ENCODE results near the gene DERA. TPM values are rescaled to one million over a fixed set of nuclear protein-coding genes. Genes with fewer than 3 reads are reported as not detected.
"Not testable (repeated sequence)": the region's sequence is repeated elsewhere in the genome, so short reads cannot be mapped to it uniquely, and the experiment has no call there.

The DERA gene
- total RNA-seq, 1 donor from 2014 or later = 52.6 TPM

GRCh38 chr12:16006752-16007151 lies 95.6 kb downstream of the DERA start:
- no peak for DNase-seq (ENCODE audit: low read depth)
- H3K4me3 ChIP-seq (ENCODE audit: low read depth, low read length) = no peak overlapping the region
- TF ChIP-seq CTCF (conservative IDR thresholded peaks at IDR 0.05; ENCODE audit: low read depth, low read length) = no peak

- TF ChIP-seq CTCF (conservative IDR thresholded peaks at IDR 0.05; ENCODE audit: low read depth, low read length) = no peak
- no peak for DNase-seq (ENCODE audit: low read depth)
- H3K4me3 ChIP-seq (ENCODE audit: low read depth, low read length) = no peak overlapping the region
Observed at GRCh38 chr12:16008421-16008824, 97.3 kb downstream of the DERA start.

- TF ChIP-seq CTCF (conservative IDR thresholded peaks at IDR 0.05; ENCODE audit: low read depth, low read length) = no peak
- DNase-seq (ENCODE audit: low read depth) = no peak
- H3K4me3 ChIP-seq (ENCODE audit: low read depth, low read length) = no peak overlapping the region
Observed at GRCh38 chr12:16012117-16012516, 101.0 kb downstream of the DERA start.

GRCh38 chr12:16013722-16014121 lies 102.6 kb downstream of the DERA start:
- not testable (repeated sequence) for DNase-seq (ENCODE audit: low read depth); H3K4me3 ChIP-seq (ENCODE audit: low read depth, low read length)

- H3K4me3 ChIP-seq (ENCODE audit: low read depth, low read length); DNase-seq (ENCODE audit: low read depth): not testable (repeated sequence)
Observed at GRCh38 chr12:16014394-16014793, 103.3 kb downstream of the DERA start.

GRCh38 chr12:16016748-16017147 lies 105.6 kb downstream of the DERA start:
- no peak for TF ChIP-seq CTCF (conservative IDR thresholded peaks at IDR 0.05; ENCODE audit: low read depth, low read length)
- DNase-seq (ENCODE audit: low read depth) = no peak
- no peak overlapping the region for H3K4me3 ChIP-seq (ENCODE audit: low read depth, low read length)

GRCh38 chr12:16018306-16018705 lies 107.2 kb downstream of the DERA start:
- H3K4me3 ChIP-seq (ENCODE audit: low read depth, low read length) = no peak overlapping the region
- DNase-seq (ENCODE audit: low read depth) = no peak
- TF ChIP-seq CTCF (conservative IDR thresholded peaks at IDR 0.05; ENCODE audit: low read depth, low read length) = no peak

GRCh38 chr12:16019136-16019535 lies 108.0 kb downstream of the DERA start:
- no peak for DNase-seq (ENCODE audit: low read depth)
- TF ChIP-seq CTCF (conservative IDR thresholded peaks at IDR 0.05; ENCODE audit: low read depth, low read length) = no peak
- H3K4me3 ChIP-seq (ENCODE audit: low read depth, low read length) = no peak overlapping the region

All from epithelial cell of proximal tubule (primary cell).